NT2/D1 (cell line): ENCODE measurements around the gene ZNF451.

Source experiments
- DNase-seq: peaks from one replicate; pipeline ENCODE4 v3.0.0-alpha.2; 2011; ENCODE audit warnings: low read depth, low spot score
- H3K27me3 ChIP-seq: 2 replicates; pipeline ENCODE4 v1.6.0; 2011; ENCODE audit warnings: mild to moderate bottlenecking; ENCODE audit not compliant: insufficient read length, insufficient read depth
- H3K36me3 ChIP-seq: 2 replicates; pipeline ENCODE4 v1.6.1; 2011; ENCODE audit warnings: mild to moderate bottlenecking, low read length, mixed read lengths; ENCODE audit not compliant: insufficient read depth, insufficient read length
- H3K4me1 ChIP-seq: 2 replicates; pipeline ENCODE4 v1.5.1; 2011; ENCODE audit not compliant: insufficient read depth, insufficient read length
- H3K4me3 ChIP-seq: 2 replicates; pipeline ENCODE4 v1.5.1; 2011; ENCODE audit warnings: low read depth; ENCODE audit not compliant: insufficient read length
- H3K9ac ChIP-seq: 2 replicates; pipeline ENCODE4 v1.6.0; 2011; ENCODE audit warnings: low read depth; ENCODE audit not compliant: insufficient read length
- H3K9me3 ChIP-seq: 2 replicates; pipeline ENCODE4 v1.5.1; 2011; ENCODE audit warnings: mild to moderate bottlenecking, low read length; ENCODE audit not compliant: insufficient read depth
- SUZ12 ChIP-seq: IDR thresholded peaks from 2 replicates; pipeline ENCODE4 v1.6.1; 2011; ENCODE audit not compliant: insufficient read length, insufficient read depth; ENCODE audit errors: extremely low read depth
- YY1 ChIP-seq: IDR thresholded peaks from 2 replicates; pipeline ENCODE4 v1.6.1; 2011; ENCODE audit not compliant: insufficient read length, insufficient read depth
- ZNF274 ChIP-seq: IDR thresholded peaks from 2 replicates; pipeline ENCODE4 v1.6.1; 2011; ENCODE audit warnings: mild to moderate bottlenecking, low read depth, low read length

ZNF451 gene

DNA sequence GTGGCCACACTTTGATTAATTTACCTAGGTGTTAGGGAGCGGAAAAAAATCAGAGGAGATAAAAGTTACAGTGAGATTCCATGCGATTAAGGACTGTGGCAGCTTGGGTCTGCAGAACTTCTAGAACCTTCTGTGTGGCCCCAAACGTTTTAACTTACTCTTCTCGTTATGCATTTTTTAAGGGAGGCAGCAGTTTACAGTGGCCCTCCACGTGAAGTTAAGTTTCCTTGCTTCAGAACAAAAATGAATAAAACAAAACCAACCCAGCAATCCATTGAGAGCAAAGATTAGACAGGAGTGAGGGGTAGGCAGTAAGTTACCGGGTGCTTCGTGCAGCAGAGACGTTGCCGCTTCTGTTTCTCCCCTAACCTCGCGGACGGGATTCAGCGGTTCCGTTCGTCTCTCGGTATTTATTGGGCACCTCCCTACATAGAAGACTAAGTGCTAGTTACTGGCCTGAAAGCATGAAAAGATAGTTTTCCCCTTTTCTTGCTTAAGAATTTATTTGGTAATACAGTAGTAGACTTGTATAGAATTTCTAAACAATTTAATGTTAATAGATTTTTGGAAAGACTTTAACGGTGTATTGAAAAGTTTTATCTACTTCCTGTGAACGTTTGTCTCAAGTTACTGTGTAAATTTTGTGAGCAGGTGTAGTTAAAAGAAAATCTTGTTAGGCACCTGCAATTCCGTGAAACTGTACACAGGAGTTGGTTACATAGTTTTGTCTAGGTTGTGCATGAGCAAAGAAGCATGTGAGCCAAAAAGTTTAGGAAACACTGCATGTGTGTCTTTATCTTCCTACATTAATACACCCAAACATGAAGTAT is 83.3 kb downstream of the ZNF451 start:
- peaks cover 23% of the 10 kb centered on the region for H3K36me3 ChIP-seq
- H3K27me3 ChIP-seq = no peaks in the 10 kb centered on the region
- H3K4me1 ChIP-seq = no peaks in the 10 kb centered on the region
- TF ChIP-seq YY1 (no peak), ZNF274 (no peak), SUZ12 (no peak)
- peak overlapping the region; percentile 74 for H3K4me3 ChIP-seq
- H3K9ac ChIP-seq = peak overlapping the region; percentile 86
- no peak for DNase-seq
- no peaks in the 10 kb centered on the region for H3K9me3 ChIP-seq

DNA sequence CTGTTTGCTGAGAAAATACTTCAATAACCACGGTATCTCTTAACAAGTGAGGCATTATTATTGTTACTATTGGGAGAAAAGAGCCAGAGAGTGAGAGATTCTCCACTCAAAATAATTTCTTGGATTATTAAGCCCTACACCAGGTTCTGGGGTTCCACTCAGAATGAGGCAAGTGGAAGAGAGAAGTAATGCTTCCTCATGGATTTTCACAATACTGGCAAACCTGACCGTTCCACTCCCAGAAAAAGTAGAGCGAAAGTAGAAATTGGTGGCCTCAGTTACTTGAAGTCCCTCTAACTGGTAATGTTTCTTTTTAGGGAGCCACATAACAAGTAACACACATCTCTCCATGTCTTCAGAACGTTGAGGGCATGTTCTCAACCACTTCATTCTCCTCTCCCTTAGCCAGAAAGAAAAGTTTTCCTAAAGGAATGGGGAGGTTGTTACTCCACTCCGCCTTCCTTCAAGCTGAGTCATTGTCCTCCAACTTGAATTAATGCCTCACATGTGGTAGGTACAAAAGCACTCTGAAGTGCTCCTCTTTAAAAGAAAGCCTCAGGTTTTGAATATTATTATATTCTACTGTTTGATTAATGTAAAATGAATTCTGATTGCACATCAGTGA is 84.0 kb downstream of the ZNF451 start:
- Histone ChIP-seq H3K4me1 (no peaks in the 10 kb centered on the region), H3K27me3 (no peaks in the 10 kb centered on the region), H3K9ac (peak overlapping the region; percentile 61), H3K9me3 (no peaks in the 10 kb centered on the region), H3K36me3 (peaks cover 20% of the 10 kb centered on the region), H3K4me3 (peak overlapping the region; percentile 74)
- no peak for DNase-seq
- TF ChIP-seq SUZ12 (no peak), ZNF274 (no peak), YY1 (no peak)

DNA sequence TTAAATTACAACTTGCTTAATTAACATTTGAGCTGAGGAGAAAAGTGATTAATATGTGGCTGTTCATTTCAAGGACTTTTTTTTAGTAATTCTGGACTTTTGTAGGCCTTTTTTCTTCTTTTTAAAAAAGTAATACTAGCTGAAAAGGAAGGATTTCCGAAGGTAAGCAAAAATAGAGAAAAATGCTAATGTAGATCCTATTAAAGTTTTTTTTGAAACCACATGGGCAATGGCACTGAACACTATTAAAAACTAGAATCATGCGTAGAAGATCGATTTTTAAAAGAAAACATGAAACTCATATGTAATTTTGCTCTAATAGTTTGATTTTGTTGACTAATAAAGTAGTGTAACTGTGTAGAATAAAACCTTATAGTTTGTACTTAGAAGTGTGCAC is 84.5 kb downstream of the ZNF451 start:
- Histone ChIP-seq H3K27me3 (no peaks in the 10 kb centered on the region), H3K9ac (no peak overlapping the region), H3K9me3 (no peaks in the 10 kb centered on the region), H3K36me3 (peaks cover 24% of the 10 kb centered on the region), H3K4me1 (no peaks in the 10 kb centered on the region), H3K4me3 (peak overlapping the region; percentile 13)
- DNase-seq = no peak
- TF ChIP-seq YY1 = no peak
- TF ChIP-seq SUZ12 = no peak
- no peak for TF ChIP-seq ZNF274

DNA sequence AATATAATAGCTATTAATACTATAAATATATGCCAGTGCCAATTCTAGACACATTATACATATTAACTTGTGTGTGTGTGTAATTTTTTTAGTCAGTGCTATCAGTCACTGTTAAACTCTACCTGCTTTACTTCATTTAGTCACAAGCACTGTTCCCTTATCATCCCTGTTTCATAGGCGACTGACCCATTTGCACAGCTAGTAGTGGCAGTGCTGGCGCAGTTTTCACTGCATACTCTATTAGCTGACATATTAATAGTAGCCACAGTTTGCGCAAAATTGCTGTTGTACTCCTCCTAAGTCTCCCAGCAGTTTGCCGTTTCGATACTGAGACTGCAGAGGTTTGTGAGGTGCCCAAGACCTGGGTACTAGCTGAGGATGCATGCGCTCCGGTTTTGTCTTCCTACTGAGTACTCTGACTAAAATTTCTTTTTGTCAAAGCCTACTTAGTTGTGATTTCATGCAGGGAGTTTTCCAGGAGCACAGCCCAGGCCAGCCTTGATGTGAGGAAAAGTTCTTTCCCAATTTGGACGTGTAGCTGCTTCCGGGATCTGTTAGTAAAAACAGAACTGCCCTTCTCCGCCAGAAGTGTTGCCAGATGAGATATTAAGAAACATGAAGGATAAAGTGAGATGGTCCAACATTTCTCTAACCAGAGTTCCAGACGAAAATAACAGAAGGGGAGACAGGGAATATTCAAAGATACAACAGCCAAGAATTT is 87.7 kb downstream of the ZNF451 start:
- H3K4me3 ChIP-seq = no peak overlapping the region
- TF ChIP-seq ZNF274 = no peak
- TF ChIP-seq SUZ12 = no peak
- TF ChIP-seq YY1 = no peak
- H3K4me1 ChIP-seq = no peaks in the 10 kb centered on the region
- no peaks in the 10 kb centered on the region for H3K27me3 ChIP-seq
- H3K9ac ChIP-seq = no peak overlapping the region
- no peak for DNase-seq
- H3K36me3 ChIP-seq = peaks cover 38% of the 10 kb centered on the region
- H3K9me3 ChIP-seq = no peaks in the 10 kb centered on the region

DNA sequence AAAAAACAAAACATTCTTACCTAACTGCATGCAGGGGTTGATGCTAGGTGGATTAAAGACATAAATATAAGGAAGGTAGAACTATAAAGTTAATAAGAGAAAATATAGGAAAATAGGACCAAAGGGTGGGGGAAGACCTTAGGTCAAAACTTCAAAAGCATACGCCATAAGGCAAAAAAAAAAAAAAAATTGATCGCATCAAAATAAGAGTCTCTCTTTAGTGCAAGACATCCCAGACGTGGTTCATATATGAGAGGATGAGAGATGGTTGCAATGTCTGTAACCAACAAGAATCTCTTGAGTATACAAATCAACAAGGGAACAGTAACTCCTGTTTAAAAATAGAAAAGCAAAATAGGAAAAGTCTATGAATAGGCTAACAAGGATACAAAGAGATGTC is 90.6 kb downstream of the ZNF451 start:
- Histone ChIP-seq H3K9me3 (no peaks in the 10 kb centered on the region), H3K4me3 (no peak overlapping the region), H3K9ac (no peak overlapping the region), H3K4me1 (no peaks in the 10 kb centered on the region), H3K27me3 (no peaks in the 10 kb centered on the region), H3K36me3 (peaks cover 59% of the 10 kb centered on the region)
- no peak for DNase-seq
- TF ChIP-seq YY1 (no peak), SUZ12 (no peak), ZNF274 (no peak)

DNA sequence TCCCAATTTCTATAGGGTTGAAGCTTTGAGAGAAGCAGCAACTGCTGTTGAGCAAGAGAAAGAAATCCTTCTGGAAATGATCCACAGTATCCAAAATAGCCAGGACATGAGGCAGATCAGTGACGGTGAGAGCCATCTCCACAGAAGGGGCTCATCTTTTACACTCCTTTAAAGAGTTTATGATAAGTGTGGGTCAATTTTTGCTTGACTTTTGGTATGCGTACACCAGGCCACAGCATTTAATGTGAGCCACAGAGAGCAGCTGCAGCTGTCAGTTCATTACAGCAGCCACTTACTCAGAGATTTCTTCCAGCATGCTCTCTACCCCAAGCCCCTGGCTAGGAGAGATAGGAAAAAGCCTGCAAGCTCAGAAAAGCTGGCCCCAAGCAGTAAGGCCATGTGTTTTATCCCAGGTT is 92.0 kb downstream of the ZNF451 start:
- Histone ChIP-seq H3K4me3 (no peak overlapping the region), H3K4me1 (no peaks in the 10 kb centered on the region), H3K9ac (no peak overlapping the region), H3K9me3 (no peaks in the 10 kb centered on the region), H3K27me3 (no peaks in the 10 kb centered on the region), H3K36me3 (peaks cover 53% of the 10 kb centered on the region)
- TF ChIP-seq SUZ12 (no peak), ZNF274 (no peak), YY1 (no peak)
- no peak for DNase-seq

DNA sequence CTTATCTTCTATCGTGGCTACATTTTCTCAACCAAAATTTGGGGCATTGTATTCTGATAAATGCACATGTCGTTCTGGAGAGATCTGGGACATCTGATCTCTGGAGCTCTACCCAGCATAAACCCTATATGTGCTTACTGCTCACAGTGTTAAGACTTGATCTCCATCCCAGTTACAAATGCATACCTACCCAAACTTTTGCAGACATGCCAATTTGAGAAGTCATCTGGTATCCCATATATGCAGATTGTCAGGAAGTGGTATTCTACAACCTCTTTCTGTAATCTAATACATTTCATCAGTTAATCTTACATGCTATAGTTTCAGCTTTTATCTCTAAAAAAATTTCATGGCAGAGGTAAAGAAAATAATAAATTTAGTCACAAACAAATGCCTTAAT is 93.3 kb downstream of the ZNF451 start:
- TF ChIP-seq ZNF274 (no peak), YY1 (no peak), SUZ12 (no peak)
- no peaks in the 10 kb centered on the region for H3K27me3 ChIP-seq
- H3K4me1 ChIP-seq = no peaks in the 10 kb centered on the region
- no peak overlapping the region for H3K4me3 ChIP-seq
- H3K36me3 ChIP-seq = peaks cover 46% of the 10 kb centered on the region
- H3K9me3 ChIP-seq = no peaks in the 10 kb centered on the region
- no peak for DNase-seq
- H3K9ac ChIP-seq = no peak overlapping the region
